Endometrial microvascular endothelial cells (primary cell): ENCODE measurements around the gene ANKRD62. TPM values are rescaled to one million over a fixed set of nuclear protein-coding genes. Genes with fewer than 3 reads are reported as not detected.

ENCODE experiments used
- in situ Hi-C: cut with HindIII; loops from 2 replicates; pipeline ENCODE4 v1.10.0; 2017; ENCODE audit warnings: low sequenced_read_pairs, low pct_unique_long_range_greater_than_20kb; ENCODE audit errors: inconsistent ontology term
- total RNA-seq: library from RNA; depleted of rRNA; stranded (reverse); fragments of >200 nt; gene quantifications from one replicate; pipeline ENCODE4 v1.2.3, GENCODE V29; 2015; ENCODE audit errors: inconsistent ontology term

ANKRD62 gene
- total RNA-seq, 1 donor from 2014 or later = not detected

DNA sequence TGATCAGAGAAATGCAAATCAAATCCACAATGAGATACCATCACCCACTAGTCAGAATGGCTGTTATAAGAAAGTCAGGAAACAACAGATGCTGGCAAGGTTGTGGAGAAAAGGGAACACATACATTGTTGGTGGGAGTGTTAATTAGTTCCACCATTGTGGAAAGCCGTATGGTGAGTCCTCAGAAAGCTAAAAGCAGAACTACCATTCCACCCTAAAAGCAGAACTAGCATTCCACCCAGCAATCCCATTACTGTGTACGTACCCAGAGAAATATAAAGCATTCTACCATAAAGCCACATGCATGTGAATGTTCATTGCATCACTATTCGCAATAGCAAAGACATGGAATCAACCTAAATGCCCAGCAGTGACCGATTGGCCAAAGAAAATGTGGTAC lies 60.7 kb downstream of the ANKRD62 start:
- in situ Hi-C loops = no loop called here

DNA sequence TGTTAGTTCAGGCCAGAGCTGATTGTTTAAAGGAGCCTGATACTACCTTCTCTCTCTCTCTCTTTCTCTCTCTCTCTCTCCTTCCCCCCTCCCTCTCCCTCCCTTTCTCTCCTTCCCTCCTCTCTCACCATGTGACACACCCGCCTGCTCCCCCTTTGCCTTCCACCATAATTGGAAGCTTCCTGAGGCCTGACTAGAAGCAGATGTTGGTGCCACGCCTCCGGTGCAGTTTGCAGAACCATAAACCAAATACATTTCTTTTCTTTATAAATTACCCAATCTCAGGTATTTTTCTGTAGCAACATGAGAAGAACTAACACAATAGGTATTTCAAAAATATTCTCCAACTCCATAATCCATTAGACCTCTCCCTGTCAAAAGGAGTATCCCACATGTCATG lies 62.4 kb downstream of the ANKRD62 start:
- in situ Hi-C loops = no loop called here

DNA sequence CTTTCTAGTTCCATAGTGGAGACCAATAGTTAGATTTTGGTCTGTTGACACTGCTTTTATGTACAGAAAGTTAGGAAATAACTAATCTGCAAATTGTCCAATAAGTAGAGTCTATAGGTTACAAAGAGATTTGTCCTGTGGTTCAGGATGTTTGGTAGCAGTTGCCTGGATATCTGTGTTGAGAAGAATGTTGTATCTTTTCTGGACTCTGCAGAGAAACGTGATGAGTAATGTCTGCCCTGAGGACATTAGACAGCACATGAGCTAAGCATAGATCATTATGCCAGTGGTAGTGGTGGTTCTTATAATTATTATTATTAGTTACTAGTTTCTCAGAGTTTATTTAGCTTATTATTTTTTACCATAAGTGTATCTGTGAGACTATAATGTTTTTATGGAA lies 65.8 kb downstream of the ANKRD62 start:
- in situ Hi-C loops = no loop called here

DNA sequence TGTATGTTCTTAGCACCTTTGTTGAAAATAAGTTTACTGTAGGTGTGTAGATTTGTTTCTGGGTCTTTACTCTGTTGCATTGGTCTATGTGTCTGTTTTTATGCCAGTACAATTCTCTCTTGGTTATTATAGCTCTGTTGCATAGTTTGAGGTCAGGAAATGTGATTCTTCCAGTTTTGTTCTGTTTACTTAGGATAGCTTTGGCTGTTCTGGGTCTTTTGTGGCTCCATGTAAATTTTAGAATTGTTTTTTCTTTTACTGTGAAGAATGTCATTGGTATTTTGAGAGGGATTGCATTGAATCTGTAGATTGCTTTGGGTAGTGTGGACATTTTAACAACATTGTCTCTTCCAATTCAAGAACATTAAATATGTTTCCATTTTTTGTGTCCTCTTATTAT lies 69.1 kb downstream of the ANKRD62 start:
- in situ Hi-C loops = no loop called here

DNA sequence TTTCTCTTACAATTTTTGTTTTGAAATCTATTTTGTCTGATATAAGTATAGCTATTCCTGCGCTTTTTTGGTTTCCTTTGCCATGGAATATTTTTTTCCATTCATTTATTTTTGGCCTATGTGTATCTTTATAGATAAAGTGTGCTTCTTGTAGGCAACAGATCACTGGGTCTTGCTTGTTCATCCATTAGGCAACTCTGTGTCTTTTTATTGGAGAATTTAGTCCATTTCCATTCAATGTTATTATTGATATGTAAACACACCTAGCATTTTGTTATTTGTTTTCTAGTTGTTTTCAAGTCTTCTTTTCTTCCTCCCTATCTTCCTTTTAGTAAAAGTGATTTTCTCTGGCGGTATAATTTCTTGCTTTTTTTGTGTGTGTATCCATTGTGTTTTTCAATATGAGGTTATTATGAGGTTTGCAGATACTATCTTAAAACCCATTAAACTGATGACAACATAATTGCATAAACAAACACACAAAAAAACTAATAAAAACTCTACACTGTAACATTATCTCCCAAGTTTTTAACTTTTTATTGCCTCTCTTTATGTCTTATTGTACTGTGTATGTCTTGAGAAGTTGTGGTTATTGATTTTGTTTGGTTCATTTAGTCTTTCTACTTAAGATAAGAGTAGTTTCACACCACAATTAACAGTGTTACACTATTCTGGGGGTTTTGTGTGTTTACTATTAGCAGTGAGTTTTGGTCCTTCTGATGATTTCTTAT lies 71.6 kb downstream of the ANKRD62 start:
- in situ Hi-C loops = no loop called here

Other genes starting within 250 kb of the ANKRD62 start
- gene CHMP1B, start 242.4 kb upstream of the ANKRD62 start, total RNA-seq = 29.7 TPM
- 33.8 TPM for gene MPPE1, start 185.5 kb upstream of the ANKRD62 start, total RNA-seq
- 3.5 TPM for gene IMPA2, start 112.3 kb upstream of the ANKRD62 start, total RNA-seq
- not detected for gene CIDEA, start 160.5 kb downstream of the ANKRD62 start, total RNA-seq
- 1,253 TPM for gene TUBB6, start 214.4 kb downstream of the ANKRD62 start, total RNA-seq